ENCODE measurements around the gene FRMPD1.
"Not testable (repeated sequence)": the region's sequence is repeated elsewhere in the genome, so short reads cannot be mapped to it uniquely, and the experiment has no call there.

Gene FRMPD1

DNA sequence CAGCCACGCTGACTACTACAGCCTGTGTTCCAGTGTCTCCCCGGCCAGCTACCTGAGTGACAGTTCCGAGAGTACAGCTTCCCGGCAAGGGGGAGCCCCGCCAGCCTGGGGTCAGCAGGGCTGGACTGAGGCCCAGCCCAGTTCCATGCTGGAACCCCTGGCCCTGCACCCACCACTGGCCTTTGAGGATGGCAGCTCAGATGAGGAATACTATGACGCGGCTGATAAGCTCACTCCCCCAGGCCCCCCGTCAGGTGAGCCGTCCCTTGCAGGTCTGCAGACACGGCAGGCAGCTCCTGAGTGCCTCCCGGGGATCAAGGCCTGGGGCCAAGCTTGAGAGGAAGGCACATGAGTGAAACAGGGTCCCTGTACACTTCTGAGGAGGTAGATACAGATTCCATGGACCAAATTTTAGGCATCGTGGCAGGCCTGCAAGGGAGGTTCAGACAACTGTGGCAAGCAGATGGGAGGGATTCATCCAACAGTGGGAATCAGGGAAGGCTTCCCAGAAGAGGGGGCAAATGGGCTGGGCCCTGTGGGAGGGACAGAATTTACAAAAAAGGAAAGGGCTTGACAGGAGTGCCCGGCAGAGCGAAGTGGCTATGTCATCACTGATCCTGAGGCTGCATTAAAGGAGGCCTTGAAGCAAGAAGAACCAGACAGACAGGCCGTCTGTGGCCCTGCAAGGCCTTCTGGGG lies 90.0 kb downstream of the FRMPD1 start:
- no peak for DNase-seq (ENCODE audit: low read depth)

DNA sequence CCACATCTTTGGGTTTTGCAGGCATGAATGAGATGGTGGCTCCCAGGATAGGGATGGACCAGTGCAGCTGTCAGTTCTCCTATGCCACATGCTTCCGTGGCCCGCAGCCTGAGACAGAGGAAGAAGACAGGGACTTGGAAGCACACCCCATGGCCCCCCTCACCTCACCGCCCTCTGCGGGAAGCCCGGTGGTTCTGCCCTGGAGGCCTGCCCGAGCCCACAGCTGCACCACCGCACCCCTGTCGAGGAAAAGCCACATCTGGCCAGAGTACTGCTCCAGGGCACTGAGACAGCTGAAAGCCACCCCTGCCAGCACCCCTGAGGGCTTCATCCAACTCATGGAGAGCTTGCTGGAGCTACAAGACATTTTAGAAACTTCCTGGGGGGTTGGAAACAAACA lies 95.2 kb downstream of the FRMPD1 start:
- DNase-seq (ENCODE audit: low read depth): no peak

DNA sequence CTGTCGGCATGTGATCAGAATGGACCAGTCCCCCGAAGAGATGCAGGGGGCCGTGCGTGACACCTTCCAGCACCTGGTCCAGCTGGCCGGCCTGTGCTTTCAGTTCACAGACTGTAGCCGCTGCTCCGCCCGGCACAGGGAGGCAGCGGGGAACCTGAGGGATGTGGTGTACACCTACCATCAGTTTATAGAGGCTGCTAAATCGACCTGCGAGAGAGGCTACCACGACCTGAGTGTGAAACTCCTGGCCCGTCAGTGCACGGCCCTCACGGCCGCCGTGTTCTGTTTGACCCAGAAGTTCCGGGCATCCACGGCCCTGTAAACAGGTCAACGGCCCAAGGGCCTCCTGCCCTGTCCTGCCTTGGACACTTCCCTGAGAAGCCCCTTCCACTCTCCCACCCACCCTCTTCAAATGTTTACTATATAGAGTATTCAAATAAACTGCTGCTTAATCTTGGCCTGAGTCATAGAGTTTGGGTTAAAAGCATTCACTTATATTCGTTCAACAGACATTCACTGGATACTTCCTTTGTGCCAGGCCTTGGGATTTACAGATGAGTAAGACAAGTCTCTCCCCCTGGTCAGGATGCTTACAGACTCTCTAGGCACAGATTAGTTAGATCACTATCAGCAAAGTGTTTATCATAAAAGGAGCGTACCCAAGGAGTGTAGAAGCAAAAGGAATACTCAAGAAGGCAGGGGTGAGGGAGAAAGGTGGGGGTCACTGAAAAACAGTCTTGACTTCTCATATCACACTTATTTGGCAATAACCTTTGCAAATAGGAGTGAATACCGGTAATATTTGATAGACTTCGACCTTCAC lies 95.9 kb downstream of the FRMPD1 start:
- DNase-seq (ENCODE audit: low read depth): no peak

- DNase-seq (ENCODE audit: low read depth): peak; percentile 44
Measured at GRCh38 chr9:37747271-37747753, 96.6 kb downstream of the FRMPD1 start.

GRCh38 chr9:37749129-37749528 lies 98.4 kb downstream of the FRMPD1 start:
- no peak for DNase-seq (ENCODE audit: low read depth)

DNA sequence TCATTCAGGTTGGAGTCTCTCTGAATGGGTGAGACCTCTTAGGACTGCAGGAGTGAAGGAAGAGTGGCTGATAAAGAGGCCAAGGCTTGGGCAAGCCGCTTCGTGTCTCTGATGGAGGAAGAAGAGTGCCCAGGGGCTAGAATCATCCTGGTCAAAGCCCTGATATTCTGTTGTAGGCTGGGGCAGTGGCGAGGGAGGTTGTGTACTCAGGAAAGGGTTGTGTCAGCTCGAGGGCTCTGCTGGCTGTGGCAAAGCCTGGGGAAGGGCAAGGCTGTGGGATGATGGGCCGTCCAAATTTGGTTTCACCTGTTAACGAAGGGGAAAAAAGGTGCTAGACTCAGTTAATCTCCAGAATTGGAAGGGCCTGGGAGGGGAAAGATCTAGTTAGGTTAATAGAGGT lies 100.4 kb downstream of the FRMPD1 start:
- DNase-seq (ENCODE audit: low read depth): no peak

DNA sequence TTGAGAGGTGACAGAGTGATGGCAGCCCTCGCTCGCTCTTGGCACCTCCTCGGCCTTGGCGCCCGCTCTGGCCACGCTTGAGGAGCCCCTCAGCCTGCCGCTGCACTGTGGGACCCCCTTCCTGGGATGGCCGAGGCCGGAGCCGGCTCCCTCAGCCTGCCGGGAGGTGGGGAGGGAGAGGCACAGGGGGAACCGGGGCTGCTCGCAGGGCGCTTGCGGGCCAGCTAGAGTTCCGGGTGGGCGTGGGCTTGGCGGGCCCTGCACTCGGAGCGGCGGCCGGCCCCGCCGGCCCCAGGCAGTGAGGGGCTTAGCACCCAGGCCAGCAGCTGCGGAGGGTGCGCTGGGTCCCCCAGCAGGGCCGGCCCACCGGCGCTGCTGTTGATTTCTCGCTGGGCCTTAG lies 101.0 kb downstream of the FRMPD1 start:
- not testable (repeated sequence) for DNase-seq (ENCODE audit: low read depth)

DNA sequence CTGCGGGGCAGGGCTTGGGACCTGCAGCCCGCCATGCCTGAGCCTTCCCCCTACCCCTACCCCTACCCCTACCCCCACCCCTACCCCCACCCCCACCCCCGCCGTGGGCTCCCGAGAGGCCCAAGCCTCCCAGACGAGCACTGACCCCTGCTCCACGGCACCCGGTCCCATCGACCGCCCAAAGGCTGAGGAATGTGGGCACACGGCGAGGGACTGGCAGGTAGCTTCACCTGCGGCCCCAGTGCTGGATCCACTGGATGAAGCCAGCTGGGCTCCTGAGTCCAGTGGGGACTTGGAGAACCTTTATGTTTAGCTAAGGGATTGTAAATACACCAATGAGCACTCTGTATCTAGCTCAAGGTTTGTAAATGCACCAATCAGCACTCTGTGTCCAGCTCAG lies 101.4 kb downstream of the FRMPD1 start:
- not testable (repeated sequence) for DNase-seq (ENCODE audit: low read depth)

DNA sequence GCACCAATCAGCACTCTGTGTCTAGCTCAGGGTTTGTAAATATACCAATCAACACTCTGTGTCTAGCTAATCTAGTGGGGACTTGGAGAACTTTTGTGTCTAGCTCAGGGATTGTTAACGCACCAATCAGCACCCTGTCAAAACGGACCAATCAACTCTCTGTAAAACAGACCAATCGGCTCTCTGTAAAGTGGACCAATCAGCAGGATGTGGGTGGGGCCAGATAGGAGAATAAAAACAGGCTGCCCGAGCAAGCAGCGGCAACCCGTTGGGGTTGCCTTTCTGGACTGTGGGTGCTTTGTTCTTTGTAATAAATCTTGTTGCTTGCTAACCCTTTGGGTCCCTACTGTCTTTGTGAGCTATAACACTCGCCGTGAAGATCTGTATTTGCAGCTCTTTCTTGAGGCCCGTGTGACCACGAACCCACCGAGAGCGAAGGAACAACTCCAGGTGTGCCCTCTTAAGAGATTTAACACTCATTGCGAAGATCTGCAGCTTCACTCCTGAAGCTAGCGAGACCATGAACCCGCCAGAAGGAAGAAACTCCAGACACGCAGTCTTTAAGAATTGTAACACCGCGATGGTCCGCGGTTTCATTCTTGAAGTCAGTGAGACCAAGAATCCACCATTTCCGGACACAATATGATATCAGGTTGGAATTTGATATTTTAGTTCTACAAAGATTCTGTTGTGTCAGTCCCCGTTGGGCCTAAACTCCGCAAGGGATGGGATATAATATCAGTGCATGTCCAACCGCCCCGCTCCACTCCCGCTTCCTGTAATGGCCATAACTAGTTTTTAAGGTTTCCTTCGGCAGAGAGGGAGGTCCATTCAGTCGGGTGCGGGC lies 102.1 kb downstream of the FRMPD1 start:
- DNase-seq (ENCODE audit: low read depth): no peak

- peak; percentile 66 for DNase-seq (ENCODE audit: low read depth)
Measured at GRCh38 chr9:37753489-37754190, 102.9 kb downstream of the FRMPD1 start, which contains the start of gene TRMT10B. Gene TRMT10B, plus strand, starts transcription at chr9:37753805. Its CDS starts 8,127 bp downstream, at chr9:37761932.

- no peak for DNase-seq (ENCODE audit: low read depth)
Measured at GRCh38 chr9:37758747-37759146, 108.0 kb downstream of the FRMPD1 start.

- no peak for DNase-seq (ENCODE audit: low read depth)
Measured at GRCh38 chr9:37760416-37761161, 109.8 kb downstream of the FRMPD1 start.

- DNase-seq (ENCODE audit: low read depth): no peak
Measured at GRCh38 chr9:37761511-37761910, 110.8 kb downstream of the FRMPD1 start.

- not testable (repeated sequence) for DNase-seq (ENCODE audit: low read depth)
Measured at GRCh38 chr9:37765263-37765662, 114.5 kb downstream of the FRMPD1 start.

DNA sequence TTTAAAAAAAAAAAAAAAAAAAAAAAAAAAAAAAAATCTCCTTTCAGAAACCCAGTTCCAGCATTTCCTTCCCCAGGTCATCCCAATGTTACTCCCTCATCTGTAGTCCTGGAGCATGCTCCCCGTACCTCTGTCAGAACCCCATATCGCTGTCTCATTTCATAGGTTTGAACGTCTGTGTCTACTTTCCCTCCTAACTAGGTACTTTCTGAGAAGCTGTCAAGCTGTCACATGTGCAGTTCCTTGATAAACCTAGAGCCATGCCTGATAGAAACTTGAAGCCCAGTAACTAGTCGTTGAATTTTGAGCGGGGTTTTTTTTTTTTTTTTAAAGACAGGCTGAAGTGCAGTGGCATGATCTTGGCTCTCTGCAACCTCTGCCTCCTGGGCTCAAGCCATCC lies 118.6 kb downstream of the FRMPD1 start:
- no peak for DNase-seq (ENCODE audit: low read depth)

DNA sequence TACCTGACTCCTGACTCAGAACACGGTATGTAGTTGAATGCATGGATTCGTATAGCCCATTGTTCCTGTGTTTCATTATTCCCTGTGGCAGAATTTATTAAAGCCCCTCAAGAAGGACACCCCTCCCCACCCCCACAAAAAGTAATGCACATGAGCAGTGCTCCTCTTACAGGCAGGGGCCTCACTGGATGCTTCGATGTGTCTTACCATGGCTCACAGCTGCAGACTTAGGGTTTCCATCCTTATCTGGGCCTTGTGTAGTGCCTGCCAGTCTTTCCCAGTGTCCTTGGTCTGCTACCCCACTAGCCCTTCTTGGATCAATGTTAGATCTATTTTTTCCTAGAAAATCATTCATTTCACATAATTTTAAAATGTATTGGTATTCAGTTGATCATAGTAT lies 119.2 kb downstream of the FRMPD1 start:
- DNase-seq (ENCODE audit: low read depth): no peak

- no peak for DNase-seq (ENCODE audit: low read depth)
Measured at GRCh38 chr9:37775216-37775919, 124.6 kb downstream of the FRMPD1 start.

GRCh38 chr9:37776328-37776727 lies 125.6 kb downstream of the FRMPD1 start:
- DNase-seq (ENCODE audit: low read depth): no peak

GRCh38 chr9:37778534-37778933 lies 127.8 kb downstream of the FRMPD1 start:
- no peak for DNase-seq (ENCODE audit: low read depth)

DNA sequence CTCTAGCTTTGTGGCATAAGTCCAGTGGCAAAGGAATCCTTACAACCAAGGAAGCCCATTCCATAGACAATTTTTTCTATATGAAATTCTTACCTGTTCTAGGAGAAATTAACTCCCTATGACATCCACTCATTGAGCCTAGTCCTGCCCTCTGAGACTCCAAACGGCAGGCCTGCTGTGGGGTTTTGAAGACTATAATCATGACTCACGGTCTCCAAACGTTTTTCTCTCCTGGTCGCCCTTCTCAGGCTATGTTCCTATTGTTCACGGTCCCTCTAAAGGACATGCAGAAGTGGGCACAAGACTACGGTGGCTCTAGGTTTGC lies 133.5 kb downstream of the FRMPD1 start:
- DNase-seq (ENCODE audit: low read depth): no peak
